Measurements from ENCODE around the gene SLC2A6. TPM values are rescaled to one million over a fixed set of nuclear protein-coding genes. Genes with fewer than 3 reads are reported as not detected.

SLC2A6 gene
- total RNA-seq, 1 donor from 2014 or later: 4.1 TPM

DNA sequence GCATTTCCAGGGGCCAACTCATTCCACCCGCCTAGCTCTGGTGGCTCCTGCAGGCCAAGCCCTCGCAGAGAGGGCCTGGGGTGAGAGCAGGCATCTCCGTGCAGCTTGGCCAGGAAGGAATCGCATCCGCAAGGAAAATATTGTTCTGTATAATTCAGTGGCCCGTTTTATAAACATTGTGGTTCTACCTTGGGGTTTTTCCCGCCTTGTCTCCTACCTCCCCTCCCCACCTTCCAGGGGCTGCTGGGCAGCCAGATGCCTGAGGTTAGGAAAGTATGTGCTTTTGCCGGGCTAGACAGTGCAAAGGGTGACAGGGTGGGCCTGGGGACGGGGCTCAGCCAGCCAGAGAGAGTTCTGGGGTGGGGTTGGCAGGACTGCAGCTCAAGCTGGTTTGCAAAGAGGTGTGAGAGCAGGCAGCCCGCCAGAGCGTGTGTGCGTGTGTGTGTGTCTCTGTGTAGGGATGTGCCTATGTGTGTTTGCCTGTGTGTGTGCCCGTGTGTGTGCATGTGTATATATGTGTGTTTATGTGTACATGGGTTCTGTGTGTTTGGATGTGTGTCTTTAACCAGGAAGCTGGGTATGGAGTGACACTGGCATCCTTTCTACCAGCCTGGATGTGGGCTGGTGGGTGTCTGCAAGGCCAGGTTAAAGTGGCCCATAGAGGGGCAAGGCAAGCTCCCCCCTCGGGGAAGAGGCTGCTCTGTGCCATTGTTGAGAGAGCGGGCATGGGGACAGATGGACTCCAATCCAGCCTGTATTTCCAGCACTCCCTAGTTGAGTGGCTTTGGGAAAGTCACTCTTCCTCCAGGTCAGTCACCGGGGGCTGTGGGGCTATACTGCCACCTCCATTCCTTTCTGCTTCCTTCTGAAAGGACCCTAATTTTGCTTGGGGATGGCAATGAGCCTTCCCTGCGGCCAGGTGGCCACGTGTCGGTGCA, 10.6 kb upstream of the SLC2A6 start:
- no peaks in the 10 kb centered on the region for H3K36me3 Mint-ChIP-seq (ENCODE audit: low read depth)
- no peak for DNase-seq (ENCODE audit: low spot score)
- no peak overlapping the region for H3K27ac Mint-ChIP-seq
- H3K27me3 Mint-ChIP-seq (ENCODE audit: insufficient read depth): no peaks in the 10 kb centered on the region
- H3K4me3 Mint-ChIP-seq: no peak overlapping the region
- peaks cover 6% of the 10 kb centered on the region for H3K4me1 Mint-ChIP-seq (ENCODE audit: low read depth)
- no peaks in the 10 kb centered on the region for H3K9me3 Mint-ChIP-seq
- intact Hi-C loops (cut with micrococcal nuclease): loop anchor here (5.0 kb wide), 1 partner anchor 142 kb away; the partner anchor contains the start of genes MED22 and RPL7A

- peaks cover 2% of the 10 kb centered on the region for H3K27me3 Mint-ChIP-seq (ENCODE audit: insufficient read depth)
- H3K36me3 Mint-ChIP-seq (ENCODE audit: low read depth): no peaks in the 10 kb centered on the region
- H3K9me3 Mint-ChIP-seq: no peaks in the 10 kb centered on the region
- intact Hi-C loops (cut with micrococcal nuclease): loop anchor here (5.0 kb wide), 1 partner anchor 141 kb away; the partner anchor contains the start of genes MED22 and RPL7A
- H3K27ac Mint-ChIP-seq: no peak overlapping the region
- H3K4me1 Mint-ChIP-seq (ENCODE audit: low read depth): peaks cover 6% of the 10 kb centered on the region
- H3K4me3 Mint-ChIP-seq: no peak overlapping the region
- DNase-seq (ENCODE audit: low spot score): no peak
Observed at GRCh38 chr9:133488686-133489252, 9.9 kb upstream of the SLC2A6 start.

- no peak overlapping the region for H3K4me3 Mint-ChIP-seq
- DNase-seq (ENCODE audit: low spot score): no peak
- no peaks in the 10 kb centered on the region for H3K9me3 Mint-ChIP-seq
- peaks cover 6% of the 10 kb centered on the region for H3K4me1 Mint-ChIP-seq (ENCODE audit: low read depth)
- intact Hi-C loops (cut with micrococcal nuclease): loop anchor here (2.0 to 5.0 kb wide), 2 partner anchors 117 to 140 kb away; partner anchors contain the start of genes MED22 and RPL7A
- no peaks in the 10 kb centered on the region for H3K36me3 Mint-ChIP-seq (ENCODE audit: low read depth)
- peaks cover 8% of the 10 kb centered on the region for H3K27me3 Mint-ChIP-seq (ENCODE audit: insufficient read depth)
- no peak overlapping the region for H3K27ac Mint-ChIP-seq
Observed at GRCh38 chr9:133487331-133487725, 8.4 kb upstream of the SLC2A6 start.

DNA sequence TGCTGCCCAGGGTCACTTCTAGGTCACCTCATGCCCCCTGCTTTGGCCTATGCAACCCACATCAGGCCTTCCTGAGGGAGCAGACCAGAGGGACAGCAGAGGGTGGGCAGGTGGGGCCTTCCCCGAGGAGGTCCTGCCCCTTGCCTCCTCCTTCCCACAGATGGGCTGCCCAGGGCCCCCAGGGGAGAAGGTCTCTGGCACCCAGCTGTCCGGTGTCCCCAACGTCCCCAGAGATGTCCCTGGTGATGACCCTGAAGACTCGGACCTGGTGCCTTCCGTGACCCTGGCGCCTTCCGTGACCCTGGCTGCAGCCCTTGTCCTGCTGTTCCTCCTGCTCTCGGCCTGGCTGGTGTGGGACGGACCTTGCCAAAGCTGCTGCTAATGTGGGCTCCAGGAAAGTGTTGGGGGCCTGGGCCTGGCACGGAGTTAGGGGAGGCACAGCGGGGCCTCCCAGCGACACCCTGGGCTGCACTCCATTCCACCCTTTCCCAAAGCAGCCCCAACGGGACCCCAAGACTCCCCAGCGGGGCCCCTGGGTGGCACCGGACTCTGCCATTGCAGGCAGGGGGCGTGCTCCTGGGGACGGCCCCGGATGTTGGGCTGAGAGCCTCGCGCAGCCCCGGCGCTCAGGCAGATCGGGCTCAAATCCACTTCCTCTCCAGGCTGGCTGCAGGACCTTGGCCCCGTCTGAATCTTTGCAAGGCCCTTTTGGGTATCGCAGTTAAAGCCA, 6.8 kb upstream of the SLC2A6 start:
- no peak for DNase-seq (ENCODE audit: low spot score)
- Mint-ChIP-seq H3K36me3 (ENCODE audit: low read depth) (no peaks in the 10 kb centered on the region), H3K4me3 (no peak overlapping the region), H3K4me1 (ENCODE audit: low read depth) (peaks cover 6% of the 10 kb centered on the region), H3K27me3 (ENCODE audit: insufficient read depth) (peaks cover 11% of the 10 kb centered on the region), H3K9me3 (no peaks in the 10 kb centered on the region), H3K27ac (no peak overlapping the region)
- intact Hi-C loops (cut with micrococcal nuclease): loop anchor here (1.0 to 5.0 kb wide), 8 partner anchors 78 to 508 kb away; partner anchors contain the start of genes MED22 and RPL7A

- Mint-ChIP-seq H3K4me3 (no peak overlapping the region), H3K4me1 (ENCODE audit: low read depth) (peaks cover 8% of the 10 kb centered on the region), H3K27ac (no peak overlapping the region), H3K9me3 (no peaks in the 10 kb centered on the region), H3K36me3 (ENCODE audit: low read depth) (no peaks in the 10 kb centered on the region), H3K27me3 (ENCODE audit: insufficient read depth) (peaks cover 12% of the 10 kb centered on the region)
- intact Hi-C loops (cut with micrococcal nuclease): loop anchor here (5.0 kb wide), 1 partner anchor 138 kb away; the partner anchor contains the start of genes MED22 and RPL7A
- DNase-seq (ENCODE audit: low spot score): no peak
Observed at GRCh38 chr9:133484671-133485437, 6.0 kb upstream of the SLC2A6 start.

DNA sequence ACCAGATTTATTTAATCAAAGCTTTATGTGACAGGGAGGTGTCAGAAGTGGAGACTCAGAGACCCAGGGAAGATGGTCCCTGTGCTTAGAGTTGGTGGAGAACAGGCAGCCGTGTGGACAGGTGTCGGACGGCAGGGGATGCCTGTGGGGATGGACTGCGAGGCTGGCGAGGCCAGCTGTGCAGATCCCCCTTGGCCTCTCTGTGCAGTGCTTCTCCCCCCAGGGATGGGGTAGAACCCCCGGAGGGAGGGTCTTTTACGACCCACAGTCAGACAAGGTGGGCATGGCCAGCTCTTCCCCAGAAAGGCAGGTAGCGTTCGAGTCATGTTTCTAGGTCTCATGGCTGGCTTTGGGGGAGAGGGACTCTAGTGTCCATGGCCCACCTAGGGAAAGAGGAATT, 4.7 kb upstream of the SLC2A6 start:
- no peak overlapping the region for H3K4me3 Mint-ChIP-seq
- H3K4me1 Mint-ChIP-seq (ENCODE audit: low read depth): peaks cover 13% of the 10 kb centered on the region
- no peaks in the 10 kb centered on the region for H3K9me3 Mint-ChIP-seq
- no peaks in the 10 kb centered on the region for H3K36me3 Mint-ChIP-seq (ENCODE audit: low read depth)
- no peak for DNase-seq (ENCODE audit: low spot score)
- intact Hi-C loops (cut with micrococcal nuclease): no loop called here
- H3K27me3 Mint-ChIP-seq (ENCODE audit: insufficient read depth): peaks cover 14% of the 10 kb centered on the region
- H3K27ac Mint-ChIP-seq: no peak overlapping the region

DNA sequence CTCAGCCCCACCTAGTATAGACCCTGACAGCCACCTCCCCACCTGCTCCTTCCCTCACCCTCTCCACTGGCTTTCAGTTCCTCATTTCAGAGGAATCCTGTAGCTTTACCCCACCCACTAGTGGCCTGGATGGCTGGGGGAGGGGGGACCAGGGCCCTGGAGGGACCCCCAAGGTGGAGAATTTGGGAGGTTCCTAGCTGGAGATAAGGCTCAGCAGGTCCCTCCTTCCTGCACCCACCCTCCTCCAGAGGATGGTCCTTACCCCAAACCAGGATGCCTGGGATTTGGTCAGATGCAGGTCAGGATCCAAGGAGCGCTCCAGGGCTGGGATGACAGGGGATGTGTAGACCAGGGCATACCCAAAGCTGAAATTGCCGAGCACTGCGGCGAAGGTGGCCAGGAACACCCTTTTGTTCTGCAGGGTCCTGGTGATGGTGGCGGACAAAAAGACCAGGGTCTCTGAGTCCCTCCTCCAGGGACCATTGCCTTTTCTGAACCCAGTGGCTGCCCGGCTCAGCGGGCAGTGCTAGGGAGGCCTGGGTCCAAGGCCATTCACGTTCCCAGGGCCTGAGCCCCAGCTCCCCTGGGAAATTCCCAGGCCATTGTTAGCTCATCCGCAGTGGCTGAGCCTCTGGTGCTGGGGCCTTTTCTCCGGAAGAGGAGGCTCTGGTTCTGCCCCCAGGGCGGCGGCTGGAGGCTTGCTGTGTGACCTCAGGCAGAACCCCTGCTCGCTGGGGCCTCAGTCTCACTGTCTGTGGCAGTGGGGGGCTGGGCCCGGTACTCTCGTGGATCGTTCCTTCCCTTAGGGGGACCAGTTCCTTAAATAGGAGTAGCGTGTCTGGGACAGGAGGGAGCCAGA, 678 bp downstream of the SLC2A6 start:
- no peaks in the 10 kb centered on the region for H3K9me3 Mint-ChIP-seq
- no peaks in the 10 kb centered on the region for H3K36me3 Mint-ChIP-seq (ENCODE audit: low read depth)
- H3K4me3 Mint-ChIP-seq: peak overlapping the region; percentile 58
- H3K4me1 Mint-ChIP-seq (ENCODE audit: low read depth): peaks cover 6% of the 10 kb centered on the region
- intact Hi-C loops (cut with micrococcal nuclease): loop anchor here (2.0 kb wide), 2 partner anchors 71 to 107 kb away; no protein-coding TSS in a partner anchor
- peaks cover 10% of the 10 kb centered on the region for H3K27me3 Mint-ChIP-seq (ENCODE audit: insufficient read depth)
- no peak for DNase-seq (ENCODE audit: low spot score)
- no peak overlapping the region for H3K27ac Mint-ChIP-seq

DNA sequence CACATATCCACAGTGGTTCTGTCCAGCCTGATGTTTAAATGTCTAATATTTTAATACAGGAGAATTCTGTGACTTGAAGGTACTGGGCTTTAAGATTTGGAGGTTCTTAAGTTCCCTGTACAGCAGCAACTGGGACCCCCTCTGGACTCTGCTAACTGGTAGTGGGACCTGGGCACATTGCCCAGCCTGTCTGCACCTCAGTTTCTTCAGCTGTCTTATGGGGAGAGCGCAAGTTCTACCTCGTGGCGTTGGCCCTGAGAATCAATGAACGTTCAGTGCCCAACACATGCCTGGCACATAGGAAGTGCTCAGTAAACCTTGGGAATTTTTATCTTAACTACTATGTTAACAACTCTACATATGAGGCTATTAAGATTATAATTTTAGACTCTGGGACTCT, 1.4 kb downstream of the SLC2A6 start:
- Mint-ChIP-seq H3K27me3 (ENCODE audit: insufficient read depth) (peaks cover 6% of the 10 kb centered on the region), H3K9me3 (no peaks in the 10 kb centered on the region), H3K4me1 (ENCODE audit: low read depth) (peaks cover 6% of the 10 kb centered on the region), H3K4me3 (peak overlapping the region; percentile 26), H3K36me3 (ENCODE audit: low read depth) (no peaks in the 10 kb centered on the region), H3K27ac (no peak overlapping the region)
- DNase-seq (ENCODE audit: low spot score): no peak
- intact Hi-C loops (cut with micrococcal nuclease): no loop called here

DNA sequence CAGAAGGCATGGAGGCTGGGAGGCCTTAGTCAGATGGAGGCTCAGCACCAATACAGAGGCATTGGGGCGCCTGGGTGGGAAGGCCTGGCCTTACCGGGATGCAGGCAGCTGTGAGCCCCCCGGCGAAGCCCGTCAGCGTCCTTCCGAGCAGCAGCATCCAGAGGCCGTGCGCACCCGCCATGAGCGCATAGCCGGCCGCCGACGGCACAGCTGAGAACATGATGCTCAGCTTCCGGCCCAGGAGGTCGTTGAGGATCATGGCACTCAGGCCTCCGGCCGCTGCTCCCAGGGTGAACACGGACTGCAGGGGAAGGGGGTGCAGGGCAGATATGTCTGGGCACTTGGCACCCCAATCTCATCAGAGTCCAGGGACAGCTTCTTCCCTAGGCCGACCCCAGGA, 2.0 kb downstream of the SLC2A6 start:
- H3K27ac Mint-ChIP-seq: no peak overlapping the region
- peaks cover 6% of the 10 kb centered on the region for H3K27me3 Mint-ChIP-seq (ENCODE audit: insufficient read depth)
- no peak for DNase-seq (ENCODE audit: low spot score)
- no peak overlapping the region for H3K4me3 Mint-ChIP-seq
- no peaks in the 10 kb centered on the region for H3K9me3 Mint-ChIP-seq
- intact Hi-C loops (cut with micrococcal nuclease): no loop called here
- no peaks in the 10 kb centered on the region for H3K36me3 Mint-ChIP-seq (ENCODE audit: low read depth)
- H3K4me1 Mint-ChIP-seq (ENCODE audit: low read depth): peaks cover 6% of the 10 kb centered on the region

DNA sequence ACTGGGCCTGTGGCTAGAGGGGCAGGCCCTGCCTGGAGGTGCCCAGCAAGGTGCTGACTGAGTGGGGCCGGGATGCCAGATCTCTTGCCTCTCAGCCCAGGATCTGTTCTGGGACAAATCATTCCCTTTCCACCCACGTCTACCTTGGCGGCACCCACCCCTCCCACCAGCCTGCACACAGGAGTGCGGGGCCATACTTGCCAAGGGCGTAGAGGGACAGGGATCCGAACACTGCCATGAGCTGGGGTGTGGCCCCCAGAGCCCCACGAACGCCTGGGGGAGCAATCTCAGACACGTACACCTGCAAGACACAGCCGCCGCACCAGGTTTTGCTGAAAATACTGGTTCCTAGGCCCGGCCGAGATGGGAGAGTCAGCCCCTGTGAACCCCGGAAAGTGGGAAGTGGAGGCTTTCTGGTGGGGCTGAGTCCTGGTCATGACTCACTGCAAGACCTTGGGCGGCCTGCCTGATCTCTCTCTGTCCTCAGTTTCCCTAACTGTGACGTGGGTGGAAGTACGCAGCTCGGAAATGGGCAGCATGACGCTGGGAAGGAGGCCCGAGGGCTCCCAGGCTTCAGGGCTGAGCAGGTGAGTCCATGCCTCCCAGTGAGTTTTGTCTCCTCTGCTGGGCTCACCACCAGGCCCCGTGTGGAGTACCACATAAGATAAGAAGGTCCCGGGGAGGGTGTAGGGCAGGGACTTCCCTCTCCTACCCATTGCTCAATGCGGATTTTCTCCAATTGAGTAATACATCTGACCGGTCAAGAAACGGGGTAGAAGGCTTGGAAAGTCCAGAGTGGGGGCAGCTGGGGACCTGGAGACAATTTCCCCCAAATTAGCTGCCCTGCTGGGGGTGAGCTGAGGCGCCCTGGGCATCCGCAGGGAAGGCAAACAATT, 2.6 kb downstream of the SLC2A6 start:
- no peak overlapping the region for H3K4me3 Mint-ChIP-seq
- intact Hi-C loops (cut with micrococcal nuclease): no loop called here
- DNase-seq (ENCODE audit: low spot score): no peak
- no peaks in the 10 kb centered on the region for H3K36me3 Mint-ChIP-seq (ENCODE audit: low read depth)
- no peaks in the 10 kb centered on the region for H3K9me3 Mint-ChIP-seq
- H3K27ac Mint-ChIP-seq: no peak overlapping the region
- peaks cover 5% of the 10 kb centered on the region for H3K27me3 Mint-ChIP-seq (ENCODE audit: insufficient read depth)
- peaks cover 6% of the 10 kb centered on the region for H3K4me1 Mint-ChIP-seq (ENCODE audit: low read depth)
